Gastroesophageal sphincter (tissue), 3 donors: ENCODE results near the gene WNK2.

Source experiments
- CTCF ChIP-seq, 4 experiments: fragments of 200-600 bp in 2 of 4; fragments of 450-650 bp in 2 of 4; sonication (generic) in 1 of 4; IDR thresholded peaks; one replicate each; pipeline ENCODE4 v1.5.1; 2017 to 2019; ENCODE audit warnings: antibody characterized with exemption in 4 of 4, mild to moderate bottlenecking in 2 of 4, moderate library complexity in 2 of 4
- EP300 ChIP-seq: sonication (generic); formaldehyde crosslinking; IDR thresholded peaks from one replicate; pipeline ENCODE4 v1.6.1; 2017; ENCODE audit warnings: antibody characterized with exemption, mild to moderate bottlenecking
- POLR2A ChIP-seq, 2 donors: fragments of 450-650 bp; IDR thresholded peaks; one replicate each; pipeline ENCODE4 v1.6.1; 2017; ENCODE audit warnings: antibody characterized with exemption in 2 of 2, mild to moderate bottlenecking in 2 of 2, moderate library complexity in 1 of 2
- POLR2AphosphoS5 ChIP-seq: sonication (generic); formaldehyde crosslinking; IDR thresholded peaks from one replicate; pipeline ENCODE4 v1.6.1; 2017; ENCODE audit warnings: antibody characterized with exemption

GRCh38 chr9:93246111-93246510, 62.2 kb downstream of the WNK2 start:
- TF ChIP-seq POLR2A (IDR thresholded peaks at IDR 0.05) (no peak), CTCF (IDR thresholded peaks at IDR 0.05) (no peak), POLR2AphosphoS5 (no peak), EP300 (no peak)
